ENCODE results near the gene TCF25. TPM values are rescaled to one million over a fixed set of nuclear protein-coding genes. Genes with fewer than 3 reads are reported as not detected.

The TCF25 gene
- total RNA-seq, 4 donors from 2014 or later = 144 to 266 (median 201) TPM

GRCh38 chr16:89956505-89957215, 83.3 kb downstream of the TCF25 start:
- H3K36me3 ChIP-seq = peaks cover 5 to 14% of the 10 kb centered on the region in 2 donors
- DNase-seq = no peak
- no peaks in the 10 kb centered on the region for H3K9me3 ChIP-seq
- TF ChIP-seq CTCF (IDR thresholded peaks at IDR 0.05) (no peak), POLR2A (IDR thresholded peaks at IDR 0.05) (no peak)
- H3K4me1 ChIP-seq = no peaks in the 10 kb centered on the region
- no peak overlapping the region for H3K27ac ChIP-seq
- WGBS, 2 donors = 87 to 91% methylated on average over 14 to 15 of the region's 15 CpGs
- H3K27me3 ChIP-seq = no peaks in the 10 kb centered on the region
- H3K4me3 ChIP-seq (replicated peaks in 1 of 3) = no peak overlapping the region
- intact Hi-C loops (cut with DNase I) = no loop called here

- no peaks in the 10 kb centered on the region for H3K9me3 ChIP-seq
- WGBS, 2 donors = 93 to 95% methylated on average over 7 to 20 of the region's 23 CpGs
- no peak for TF ChIP-seq POLR2A (IDR thresholded peaks at IDR 0.05)
- TF ChIP-seq CTCF (IDR thresholded peaks at IDR 0.05) = no peak
- H3K27me3 ChIP-seq = no peaks in the 10 kb centered on the region
- no peaks in the 10 kb centered on the region for H3K4me1 ChIP-seq
- no peak for DNase-seq
- intact Hi-C loops (cut with DNase I) = no loop called here
- H3K27ac ChIP-seq = no peak overlapping the region
- peaks cover 5 to 14% of the 10 kb centered on the region in 2 donors for H3K36me3 ChIP-seq
- H3K4me3 ChIP-seq (replicated peaks in 1 of 3) = no peak overlapping the region
Measured at GRCh38 chr16:89957216-89957785, 83.9 kb downstream of the TCF25 start.

- TF ChIP-seq POLR2A (IDR thresholded peaks at IDR 0.05) (no peak), CTCF (IDR thresholded peaks at IDR 0.05) (no peak)
- H3K27ac ChIP-seq = no peak overlapping the region
- DNase-seq = peak; percentile 27 to 30
- H3K4me1 ChIP-seq = no peaks in the 10 kb centered on the region
- intact Hi-C loops (cut with DNase I) = no loop called here
- no peaks in the 10 kb centered on the region for H3K27me3 ChIP-seq
- no peak overlapping the region for H3K4me3 ChIP-seq (replicated peaks in 1 of 3)
- no peaks in the 10 kb centered on the region for H3K9me3 ChIP-seq
- H3K36me3 ChIP-seq = peaks cover 5 to 14% of the 10 kb centered on the region in 2 donors
- WGBS, 2 donors = 91 to 93% methylated on average over 7 of the region's 7 CpGs
Measured at GRCh38 chr16:89958068-89958467, 84.7 kb downstream of the TCF25 start.

- Histone ChIP-seq H3K9me3 (no peaks in the 10 kb centered on the region), H3K36me3 (peaks cover 5 to 14% of the 10 kb centered on the region in 2 donors), H3K4me1 (no peaks in the 10 kb centered on the region), H3K4me3 (replicated peaks in 1 of 3) (no peak overlapping the region), H3K27me3 (no peaks in the 10 kb centered on the region), H3K27ac (no peak overlapping the region)
- DNase-seq = no peak
- intact Hi-C loops (cut with DNase I) = no loop called here
- 93 to 99% methylated on average over 10 of the region's 10 CpGs for WGBS, 2 donors
- TF ChIP-seq POLR2A (IDR thresholded peaks at IDR 0.05) = no peak
- TF ChIP-seq CTCF (IDR thresholded peaks at IDR 0.05) = no peak
Measured at GRCh38 chr16:89958596-89958995, 85.2 kb downstream of the TCF25 start.

GRCh38 chr16:89960966-89961365, 87.6 kb downstream of the TCF25 start:
- no peak for DNase-seq
- 96 to 98% methylated on average over 9 to 13 of the region's 13 CpGs for WGBS, 2 donors

More at GRCh38 chr16:89960966-89961365, 87.6 kb downstream of the TCF25 start:
- H3K27me3 ChIP-seq = no peaks in the 10 kb centered on the region
- peaks cover 5 to 14% of the 10 kb centered on the region in 2 donors for H3K36me3 ChIP-seq
- no peaks in the 10 kb centered on the region for H3K9me3 ChIP-seq
- no peak overlapping the region for H3K4me3 ChIP-seq (replicated peaks in 1 of 3)
- H3K27ac ChIP-seq = no peak overlapping the region
- intact Hi-C loops (cut with DNase I) = no loop called here
- TF ChIP-seq CTCF (IDR thresholded peaks at IDR 0.05) = no peak
- TF ChIP-seq POLR2A (IDR thresholded peaks at IDR 0.05) = no peak
- H3K4me1 ChIP-seq = no peaks in the 10 kb centered on the region

Measured in thyroid gland (tissue), 4 donors.